Fibroblast of pulmonary artery (primary cell): ENCODE measurements around the gene TAF1C.

Experiments used
- DNase-seq: peaks from one replicate; pipeline ENCODE4 v3.0.0-alpha.2; 2010; ENCODE audit warnings: low read depth
- H3K4me3 ChIP-seq: replicated peaks from 2 replicates; pipeline ENCODE4 v1.5.1; 2011; ENCODE audit warnings: low read depth, mild to moderate bottlenecking, control low read depth, low read length, moderate library complexity
- TF ChIP-seq, protein P1 (sequence below): IDR thresholded peaks from 2 replicates; pipeline ENCODE4 v1.5.1; 2011; ENCODE audit warnings: mild to moderate bottlenecking, control low read depth, low read length, inconsistent platforms; ENCODE audit errors: missing control alignments

Gene TAF1C

GRCh38 chr16:84180519-84181140 is 6.2 kb downstream of the TAF1C start:
- H3K4me3 ChIP-seq: no peak overlapping the region
- no peak for DNase-seq
- TF ChIP-seq, protein P1, sequence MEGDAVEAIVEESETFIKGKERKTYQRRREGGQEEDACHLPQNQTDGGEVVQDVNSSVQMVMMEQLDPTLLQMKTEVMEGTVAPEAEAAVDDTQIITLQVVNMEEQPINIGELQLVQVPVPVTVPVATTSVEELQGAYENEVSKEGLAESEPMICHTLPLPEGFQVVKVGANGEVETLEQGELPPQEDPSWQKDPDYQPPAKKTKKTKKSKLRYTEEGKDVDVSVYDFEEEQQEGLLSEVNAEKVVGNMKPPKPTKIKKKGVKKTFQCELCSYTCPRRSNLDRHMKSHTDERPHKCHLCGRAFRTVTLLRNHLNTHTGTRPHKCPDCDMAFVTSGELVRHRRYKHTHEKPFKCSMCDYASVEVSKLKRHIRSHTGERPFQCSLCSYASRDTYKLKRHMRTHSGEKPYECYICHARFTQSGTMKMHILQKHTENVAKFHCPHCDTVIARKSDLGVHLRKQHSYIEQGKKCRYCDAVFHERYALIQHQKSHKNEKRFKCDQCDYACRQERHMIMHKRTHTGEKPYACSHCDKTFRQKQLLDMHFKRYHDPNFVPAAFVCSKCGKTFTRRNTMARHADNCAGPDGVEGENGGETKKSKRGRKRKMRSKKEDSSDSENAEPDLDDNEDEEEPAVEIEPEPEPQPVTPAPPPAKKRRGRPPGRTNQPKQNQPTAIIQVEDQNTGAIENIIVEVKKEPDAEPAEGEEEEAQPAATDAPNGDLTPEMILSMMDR: no peak

DNA sequence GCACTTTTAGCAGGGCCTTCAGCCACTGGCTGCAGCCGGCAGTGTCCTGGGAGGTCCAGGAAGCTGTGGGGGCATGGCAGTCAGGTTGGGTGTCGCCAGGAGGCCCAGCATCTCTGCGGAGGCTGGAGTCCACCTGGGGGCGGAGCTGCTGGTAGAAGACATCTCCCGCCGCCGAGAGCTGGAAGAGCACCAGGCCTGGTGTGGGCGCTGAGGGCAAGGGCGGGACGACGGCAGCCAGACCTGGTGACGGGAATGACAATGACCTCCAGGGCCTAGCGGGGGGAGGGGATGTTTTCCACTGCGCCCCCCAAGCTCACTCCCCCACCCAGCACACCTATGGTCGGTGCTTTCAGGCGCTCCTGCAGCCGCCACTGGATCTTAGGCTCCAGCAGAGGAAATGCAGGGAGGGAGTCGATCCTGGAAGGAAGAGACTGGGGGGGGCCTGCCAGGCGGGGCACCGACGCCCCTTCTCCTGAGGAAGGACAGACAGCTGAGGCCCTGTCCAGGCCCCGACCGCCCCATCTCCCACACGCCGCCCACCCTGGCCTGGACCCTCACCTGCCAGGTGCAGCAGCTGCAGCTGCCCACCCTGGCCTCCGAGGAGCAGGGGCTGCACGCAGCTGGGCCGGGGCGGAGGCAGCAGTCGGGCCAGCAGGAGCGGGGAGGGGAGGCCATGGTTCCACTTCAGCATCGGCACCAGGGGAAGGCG is 7.1 kb downstream of the TAF1C start:
- TF ChIP-seq, protein P1: no peak
- H3K4me3 ChIP-seq: no peak overlapping the region
- DNase-seq: no peak

GRCh38 chr16:84178892-84179611 is 7.8 kb downstream of the TAF1C start:
- H3K4me3 ChIP-seq: no peak overlapping the region
- TF ChIP-seq, protein P1: no peak
- no peak for DNase-seq

DNA sequence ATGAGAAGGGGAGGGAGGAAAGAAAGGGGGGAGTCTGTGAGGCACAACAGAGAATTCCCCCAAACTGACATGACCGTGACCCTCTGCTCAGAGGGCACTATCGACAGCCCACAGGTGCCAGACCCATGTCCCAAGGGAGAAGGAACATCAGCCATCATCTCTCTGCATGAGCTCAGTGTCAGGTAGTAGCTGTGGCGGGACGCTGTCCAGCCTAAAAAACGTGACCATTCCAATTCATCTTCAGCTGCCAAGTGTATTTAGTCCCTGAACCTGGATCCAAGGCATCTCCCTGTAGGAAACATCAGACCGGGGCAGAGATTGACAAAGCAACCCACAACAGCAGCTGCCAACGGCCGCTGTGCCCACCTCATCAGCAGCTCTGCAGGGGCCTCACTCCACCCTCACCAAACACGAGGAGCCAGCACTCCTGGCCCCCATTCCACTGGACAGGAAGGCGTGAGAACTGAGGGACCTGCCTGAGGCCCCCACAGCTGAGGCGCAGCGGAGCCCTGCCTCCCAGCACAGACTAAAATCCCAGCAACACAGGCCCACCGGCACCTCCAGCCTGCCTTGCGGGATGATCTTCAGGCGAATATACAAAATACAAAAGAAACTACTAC is 8.6 kb downstream of the TAF1C start:
- H3K4me3 ChIP-seq: no peak overlapping the region
- DNase-seq: no peak
- TF ChIP-seq, protein P1: no peak

DNA sequence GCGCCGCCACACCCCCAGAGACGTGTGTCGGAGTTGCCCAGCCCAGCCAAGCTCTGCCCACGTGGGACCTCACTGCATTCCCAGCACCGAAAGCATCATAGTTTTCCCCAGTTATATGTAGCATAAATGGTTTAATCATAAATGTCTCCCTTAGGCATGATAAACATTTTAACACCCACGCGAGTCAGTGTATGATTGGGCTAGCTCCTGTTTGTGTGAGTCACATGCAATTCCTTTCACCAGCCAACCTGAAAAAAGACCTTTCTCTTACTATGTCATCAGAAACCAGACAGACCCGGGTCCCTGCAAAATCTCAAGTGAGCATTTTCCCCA is 9.2 kb downstream of the TAF1C start:
- TF ChIP-seq, protein P1: no peak
- H3K4me3 ChIP-seq: no peak overlapping the region
- DNase-seq: peak; percentile 38

DNA sequence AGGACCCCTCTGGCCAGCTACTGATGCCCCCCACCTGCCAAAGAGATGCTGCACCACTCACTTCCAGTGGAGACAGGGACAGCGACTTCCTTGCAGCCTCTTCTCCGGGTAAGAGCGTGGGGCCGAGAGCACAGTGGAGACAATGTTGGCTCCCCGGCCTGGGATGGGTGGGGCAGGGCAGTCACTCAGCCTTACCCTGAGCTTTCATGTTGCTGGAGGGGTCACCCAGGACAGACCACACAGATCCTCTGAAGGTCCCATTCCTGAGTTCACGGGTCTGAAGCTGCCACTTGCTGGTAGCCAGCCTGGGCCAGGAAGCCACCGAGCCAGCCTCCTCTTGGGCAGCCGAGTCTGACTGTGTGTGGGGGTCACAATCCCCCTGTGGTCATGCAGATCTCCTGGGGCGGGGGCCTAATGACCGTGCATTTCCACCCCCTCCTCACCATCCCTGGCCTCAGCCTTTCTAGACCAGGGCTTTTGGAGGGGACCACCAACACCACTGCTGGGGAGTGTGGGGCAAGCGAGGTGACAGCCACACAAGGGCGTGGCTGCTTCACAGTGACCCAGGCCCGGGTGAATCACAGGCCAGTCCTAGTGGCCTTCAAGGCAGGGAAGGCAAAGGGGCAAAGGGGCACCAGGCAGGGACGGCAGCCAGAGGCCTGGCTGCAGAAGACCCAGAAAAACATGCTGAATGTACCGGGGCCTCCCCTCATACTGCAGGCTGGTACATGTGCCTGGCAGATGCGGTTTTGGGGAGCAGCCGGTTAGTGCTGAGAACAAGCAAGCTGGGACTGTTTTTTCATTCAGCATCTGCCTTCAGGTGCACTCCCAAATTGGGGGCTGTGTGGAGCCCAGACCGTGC is 10.4 kb downstream of the TAF1C start:
- TF ChIP-seq, protein P1: no peak

More for the DNA sequence above, 10.4 kb downstream of the TAF1C start:
- no peak for DNase-seq
- H3K4me3 ChIP-seq: no peak overlapping the region
